GM12891 (cell line): ENCODE measurements around the gene AAMP.

Experiments used
- DNase-seq: peaks from one replicate; pipeline ENCODE4 v3.0.0; 2011; ENCODE audit warnings: low spot score; ENCODE audit not compliant: insufficient read length
- FAIRE-seq: peaks from 2 replicates; lab custom pipeline; 2011; peaks lifted over from hg19 to GRCh38; lab: Jason Lieb, UNC
- PAX5 ChIP-seq: IDR thresholded peaks from 2 replicates; pipeline ENCODE4 v1.6.1; 2011; ENCODE audit warnings: low read length, moderate library complexity, mild to moderate bottlenecking; ENCODE audit not compliant: insufficient read depth, severe bottlenecking
- POLR2A ChIP-seq: IDR thresholded peaks from 2 replicates; pipeline ENCODE4 v1.6.1; 2011; ENCODE audit warnings: low read depth, low read length, control low read depth
- POLR2AphosphoS5 ChIP-seq: IDR thresholded peaks from 2 replicates; pipeline ENCODE4 v1.6.1; 2011; ENCODE audit warnings: low read depth, low read length, control low read depth
- POU2F2 ChIP-seq: IDR thresholded peaks from 2 replicates; pipeline ENCODE4 v1.6.1; 2011; ENCODE audit warnings: low read depth, mild to moderate bottlenecking, control low read depth, low read length, moderate library complexity
- SPI1 ChIP-seq: IDR thresholded peaks from 2 replicates; pipeline ENCODE4 v1.6.1; 2011; ENCODE audit warnings: low read depth, low read length, control low read depth
- TAF1 ChIP-seq: IDR thresholded peaks from 2 replicates; pipeline ENCODE4 v1.6.1; 2011; ENCODE audit warnings: low read depth, low read length, control low read depth

AAMP gene

GRCh38 chr2:218285604-218286003 lies 15.7 kb upstream of the AAMP start:
- TF ChIP-seq SPI1 (no peak), POLR2AphosphoS5 (no peak), PAX5 (no peak), POLR2A (no peak), TAF1 (no peak), POU2F2 (no peak)
- no peak for DNase-seq
- FAIRE-seq = no peak

GRCh38 chr2:218284106-218284811 lies 14.3 kb upstream of the AAMP start:
- TF ChIP-seq PAX5 (no peak), SPI1 (no peak)
- DNase-seq = peak; percentile 60
- FAIRE-seq = peak; percentile 79

GRCh38 chr2:218282173-218282991 lies 12.4 kb upstream of the AAMP start:
- no peak for DNase-seq
- no peak for FAIRE-seq
- TF ChIP-seq SPI1 (no peak), TAF1 (no peak), POU2F2 (no peak), PAX5 (no peak)

- no peak for DNase-seq
- TF ChIP-seq POU2F2 (no peak), SPI1 (no peak), PAX5 (no peak), TAF1 (no peak), POLR2A (no peak), POLR2AphosphoS5 (no peak)
- FAIRE-seq = no peak
Measured at GRCh38 chr2:218281449-218281848, 11.5 kb upstream of the AAMP start.

- FAIRE-seq (no peak), DNase-seq (no peak)
- TF ChIP-seq POLR2AphosphoS5 (no peak), POLR2A (no peak), POU2F2 (no peak), PAX5 (no peak), TAF1 (no peak), SPI1 (no peak)
Measured at GRCh38 chr2:218280260-218280870, 10.4 kb upstream of the AAMP start.

GRCh38 chr2:218278531-218279360 lies 8.8 kb upstream of the AAMP start:
- no peak for DNase-seq
- no peak for FAIRE-seq
- TF ChIP-seq PAX5 (no peak), POLR2AphosphoS5 (no peak), SPI1 (no peak), POU2F2 (no peak), POLR2A (no peak), TAF1 (no peak)

GRCh38 chr2:218277921-218278320 lies 8.0 kb upstream of the AAMP start:
- FAIRE-seq (no peak), DNase-seq (no peak)
- no peak for TF ChIP-seq POLR2A
- TF ChIP-seq TAF1 = no peak
- TF ChIP-seq PAX5 = no peak
- TF ChIP-seq POLR2AphosphoS5 = no peak
- TF ChIP-seq POU2F2 = no peak
- TF ChIP-seq SPI1 = no peak

- TF ChIP-seq POLR2AphosphoS5 = no peak
- FAIRE-seq (no peak), DNase-seq (no peak)
Measured at GRCh38 chr2:218276986-218277755, 7.2 kb upstream of the AAMP start.
